Loucy (cell line): ENCODE data around the gene KIF16B.
"Not testable (repeated sequence)": the region's sequence is repeated elsewhere in the genome, so short reads cannot be mapped to it uniquely, and the experiment has no call there.

Experiments
- EZH2phosphoT487 ChIP-seq: fragments of 200-600 bp; IDR thresholded peaks from 2 replicates; pipeline ENCODE4 v1.6.1; 2018; ENCODE audit warnings: antibody characterized with exemption, mild to moderate bottlenecking, moderate library complexity, borderline replicate concordance
- TF ChIP-seq, protein P1 (sequence below): fragments of 200-600 bp; sonication (generic); conservative IDR thresholded peaks from 2 replicates; pipeline ENCODE4 v1.5.1; 2014; ENCODE audit warnings: mild to moderate bottlenecking, antibody characterized with exemption, low read length

DNA sequence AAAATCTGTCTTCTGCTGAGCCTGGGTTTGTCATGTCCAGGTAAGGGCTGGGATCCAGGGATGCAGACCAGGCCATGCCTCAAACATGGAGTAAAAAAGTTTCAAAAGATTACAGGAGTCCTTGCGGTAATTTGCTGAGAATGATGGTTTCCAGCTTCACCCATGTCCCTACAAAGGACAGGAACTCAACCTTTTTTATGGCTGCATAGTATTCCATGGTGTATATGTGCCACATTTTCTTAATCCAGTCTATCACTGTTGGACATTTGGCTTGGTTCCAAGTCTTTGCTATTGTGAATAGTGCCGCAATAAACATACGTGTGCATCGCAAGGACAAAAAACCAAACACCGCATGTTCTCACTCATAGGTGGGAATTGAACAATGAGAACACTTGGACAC is 9.2 kb downstream of the KIF16B start:
- not testable (repeated sequence) for TF ChIP-seq EZH2phosphoT487
- TF ChIP-seq, protein P1, sequence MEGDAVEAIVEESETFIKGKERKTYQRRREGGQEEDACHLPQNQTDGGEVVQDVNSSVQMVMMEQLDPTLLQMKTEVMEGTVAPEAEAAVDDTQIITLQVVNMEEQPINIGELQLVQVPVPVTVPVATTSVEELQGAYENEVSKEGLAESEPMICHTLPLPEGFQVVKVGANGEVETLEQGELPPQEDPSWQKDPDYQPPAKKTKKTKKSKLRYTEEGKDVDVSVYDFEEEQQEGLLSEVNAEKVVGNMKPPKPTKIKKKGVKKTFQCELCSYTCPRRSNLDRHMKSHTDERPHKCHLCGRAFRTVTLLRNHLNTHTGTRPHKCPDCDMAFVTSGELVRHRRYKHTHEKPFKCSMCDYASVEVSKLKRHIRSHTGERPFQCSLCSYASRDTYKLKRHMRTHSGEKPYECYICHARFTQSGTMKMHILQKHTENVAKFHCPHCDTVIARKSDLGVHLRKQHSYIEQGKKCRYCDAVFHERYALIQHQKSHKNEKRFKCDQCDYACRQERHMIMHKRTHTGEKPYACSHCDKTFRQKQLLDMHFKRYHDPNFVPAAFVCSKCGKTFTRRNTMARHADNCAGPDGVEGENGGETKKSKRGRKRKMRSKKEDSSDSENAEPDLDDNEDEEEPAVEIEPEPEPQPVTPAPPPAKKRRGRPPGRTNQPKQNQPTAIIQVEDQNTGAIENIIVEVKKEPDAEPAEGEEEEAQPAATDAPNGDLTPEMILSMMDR = not testable (repeated sequence)
